SKM-1 treated with dmso at 0.1 percent for 144 hours (cell line): Measurements from ENCODE around the gene IRF1.

Source experiments
- DNase-seq: peaks from one replicate; lab custom pipeline; 2025; ENCODE audit not compliant: unreplicated experiment; lab: John Stamatoyannopoulos, UW

IRF1 gene

DNA sequence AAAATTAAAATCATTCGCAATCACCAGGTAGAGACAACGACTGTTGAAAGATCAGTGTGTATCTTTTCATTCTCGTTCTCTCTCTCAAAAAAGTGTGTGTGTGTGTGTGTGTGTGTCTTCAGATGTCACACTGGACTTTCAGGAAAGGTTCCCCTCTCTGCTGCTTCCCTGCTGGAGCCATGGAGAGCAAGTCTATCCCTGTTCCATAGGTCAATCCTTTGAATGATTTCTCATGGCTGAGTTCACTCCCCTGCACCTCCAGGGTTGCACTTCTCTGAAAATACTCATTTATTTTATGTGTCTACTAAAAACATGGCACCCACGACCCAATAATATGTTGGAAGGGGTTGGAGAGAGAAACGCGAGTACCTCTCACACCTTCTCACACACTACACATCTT is 28.2 kb downstream of the IRF1 start:
- DNase-seq = no peak

DNA sequence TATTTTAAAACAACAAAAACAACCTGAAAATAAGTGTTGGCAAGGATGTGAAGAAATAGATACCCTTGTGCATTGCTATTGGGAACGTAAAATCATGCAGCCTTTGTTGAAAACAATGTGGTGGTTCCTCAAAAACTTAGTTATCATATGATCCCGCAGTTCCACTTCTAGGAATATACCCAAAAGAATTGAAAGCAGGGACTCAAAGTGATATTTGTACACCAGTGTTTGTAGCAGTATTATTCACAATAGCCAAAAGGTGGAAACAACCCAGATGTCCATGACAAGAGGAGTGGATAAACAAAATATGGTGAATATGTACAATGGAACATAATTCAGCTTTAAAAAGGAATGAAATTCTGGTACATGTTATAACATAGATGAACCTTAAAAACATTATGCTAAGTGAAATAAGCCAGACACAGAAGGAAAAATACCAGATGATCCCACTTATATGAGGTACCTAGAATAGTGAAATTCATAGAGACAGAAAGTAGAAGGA is 29.0 kb downstream of the IRF1 start:
- DNase-seq = no peak

DNA sequence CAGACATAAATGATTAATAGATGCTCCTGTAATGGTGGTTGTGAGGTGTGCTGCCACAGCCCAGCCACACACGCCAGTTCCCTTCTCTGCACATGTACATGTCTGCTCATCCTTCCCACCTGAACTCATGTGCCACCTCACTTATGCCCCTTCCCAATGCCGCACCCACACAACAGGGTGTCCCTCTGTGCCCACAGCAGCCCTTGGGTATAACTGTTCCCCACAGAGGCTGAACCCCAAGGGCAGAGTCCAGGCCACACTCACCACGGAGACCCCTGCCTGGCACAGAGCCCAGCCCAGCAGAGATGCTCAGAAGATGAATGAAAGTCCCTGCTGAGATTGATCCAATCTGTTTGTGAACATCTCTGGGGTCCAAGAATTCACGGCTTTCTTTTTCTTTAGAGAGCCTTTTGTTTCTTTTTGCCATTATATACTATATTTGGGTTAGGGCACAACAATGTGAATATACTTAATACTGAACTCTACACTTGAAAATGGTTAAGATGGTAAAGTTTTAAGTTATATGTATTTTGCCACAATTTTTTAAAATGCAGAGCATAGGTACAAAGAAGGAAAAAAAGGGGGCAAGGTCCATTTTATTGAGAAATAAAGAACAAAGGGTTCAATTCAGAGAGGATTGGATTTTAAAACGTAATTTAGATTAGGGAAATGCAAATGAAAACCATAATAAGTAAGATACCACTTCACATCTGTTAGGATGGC is 29.6 kb downstream of the IRF1 start:
- no peak for DNase-seq

DNA sequence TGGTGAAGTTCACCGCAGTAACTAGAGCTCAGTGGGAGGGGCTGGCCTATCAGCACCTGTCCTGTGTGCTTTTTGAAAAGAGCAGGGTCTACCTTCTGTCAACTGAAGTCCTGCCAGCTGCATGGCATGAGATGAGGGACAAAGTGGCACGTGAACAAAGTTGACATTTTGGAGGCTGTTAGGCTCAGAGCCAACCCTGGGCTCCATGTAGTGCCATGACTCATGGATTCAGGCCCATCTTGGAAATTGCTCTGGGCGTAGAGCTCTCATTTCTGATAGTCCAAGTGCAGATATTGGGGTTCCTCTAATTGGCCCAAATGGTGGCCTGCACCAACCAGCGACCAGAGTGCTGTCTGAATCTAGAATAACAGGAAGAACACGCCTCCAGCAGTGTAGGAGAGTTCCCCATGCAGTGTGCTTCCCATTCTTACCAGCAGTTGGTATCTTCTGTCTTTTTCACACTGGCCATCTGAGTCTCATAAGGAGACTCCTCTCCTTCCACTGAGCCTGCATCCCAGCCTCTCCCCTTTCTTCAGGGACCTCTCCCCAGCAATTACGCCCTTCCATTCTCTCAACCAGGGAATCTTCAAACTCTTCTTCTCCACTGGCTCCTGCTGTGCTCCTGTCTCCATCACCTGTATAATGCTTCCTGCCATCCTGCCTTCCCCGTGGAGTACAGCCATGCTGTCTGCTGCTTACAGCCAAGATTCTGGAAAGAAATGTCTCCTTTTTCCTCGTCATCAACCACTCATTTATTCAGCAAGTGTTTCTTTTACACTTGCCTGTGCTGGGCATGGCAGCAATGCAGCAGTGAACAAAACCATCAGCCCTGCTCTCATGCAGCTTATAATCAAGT is 30.4 kb downstream of the IRF1 start:
- peak; percentile 86 for DNase-seq

DNA sequence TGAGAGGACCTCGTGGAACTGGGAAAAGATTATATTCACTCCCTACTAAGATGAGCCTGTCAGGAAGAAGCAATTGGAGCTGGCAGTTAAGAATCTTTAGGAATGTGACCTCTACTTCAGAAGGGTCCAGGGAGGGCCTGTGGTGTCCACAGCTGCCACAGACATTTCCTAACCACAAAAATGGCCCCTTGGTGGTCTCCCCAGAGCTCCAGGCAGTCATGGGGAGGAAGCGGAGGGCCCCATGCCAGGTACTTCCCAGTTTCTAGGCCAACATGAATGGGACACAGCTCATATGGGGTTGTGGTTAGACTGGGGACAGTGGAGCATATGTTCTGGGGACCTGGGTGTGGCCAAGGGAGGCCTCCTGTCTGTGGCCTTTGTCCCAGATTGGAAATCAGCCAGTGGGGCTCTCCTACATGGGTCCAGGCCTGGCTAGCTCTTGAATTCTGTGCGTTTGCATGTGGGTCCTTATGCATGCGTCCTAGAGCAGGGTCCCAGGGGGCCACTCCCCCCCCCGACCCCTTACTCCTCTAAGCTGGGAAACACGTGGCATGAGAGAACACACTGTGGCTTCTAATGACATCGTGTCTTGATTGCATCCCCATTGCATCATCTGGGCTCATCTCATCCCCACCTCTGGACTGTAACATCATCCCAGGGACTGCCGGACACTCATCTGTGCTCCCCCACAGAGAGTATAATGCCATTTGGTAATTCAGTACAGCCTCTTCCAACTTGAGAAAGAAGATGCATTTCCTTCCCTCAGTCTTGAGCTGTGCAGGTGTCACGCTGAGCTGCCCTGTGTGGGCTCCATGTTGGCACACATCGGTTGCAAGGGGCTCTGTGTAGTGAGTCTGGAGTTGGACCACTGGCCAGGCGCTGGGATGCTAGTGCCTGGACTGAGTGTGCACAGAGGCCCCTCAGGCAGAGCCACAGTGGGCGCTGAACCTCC is 31.3 kb downstream of the IRF1 start:
- DNase-seq = peak; percentile 64

DNA sequence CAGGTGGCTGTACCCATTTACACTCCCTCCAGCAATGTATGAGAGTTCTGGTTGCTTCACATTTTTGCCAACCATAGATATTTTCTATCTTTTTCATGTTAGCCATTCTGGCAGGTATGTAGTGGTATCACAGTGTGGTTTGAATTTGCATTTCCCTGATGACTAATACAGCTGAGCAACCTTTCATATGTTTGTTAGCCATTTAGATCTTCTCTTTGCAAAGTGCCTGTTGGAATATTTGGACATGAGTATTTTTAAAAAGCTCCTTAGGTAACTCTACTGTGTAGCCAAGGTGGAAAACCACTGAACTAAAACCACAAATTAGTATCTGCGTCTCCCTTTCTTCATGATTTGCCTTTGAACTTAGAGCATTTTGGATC is 31.9 kb downstream of the IRF1 start:
- no peak for DNase-seq

DNA sequence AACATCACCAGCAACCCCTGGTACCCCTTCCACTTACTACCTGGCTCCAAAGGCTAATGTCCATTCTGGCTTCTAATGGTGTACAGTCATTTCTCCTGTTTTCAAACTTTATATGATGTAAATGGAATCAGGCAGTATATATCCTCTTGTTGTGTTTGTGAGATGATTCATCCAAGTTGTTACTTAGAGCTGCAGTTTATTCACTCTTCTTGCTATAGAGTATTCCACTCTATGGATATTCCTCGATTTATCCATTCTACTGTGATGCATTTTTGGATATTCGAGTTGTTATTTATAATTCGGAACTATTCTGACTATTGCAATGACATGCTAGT is 32.4 kb downstream of the IRF1 start:
- no peak for DNase-seq

DNA sequence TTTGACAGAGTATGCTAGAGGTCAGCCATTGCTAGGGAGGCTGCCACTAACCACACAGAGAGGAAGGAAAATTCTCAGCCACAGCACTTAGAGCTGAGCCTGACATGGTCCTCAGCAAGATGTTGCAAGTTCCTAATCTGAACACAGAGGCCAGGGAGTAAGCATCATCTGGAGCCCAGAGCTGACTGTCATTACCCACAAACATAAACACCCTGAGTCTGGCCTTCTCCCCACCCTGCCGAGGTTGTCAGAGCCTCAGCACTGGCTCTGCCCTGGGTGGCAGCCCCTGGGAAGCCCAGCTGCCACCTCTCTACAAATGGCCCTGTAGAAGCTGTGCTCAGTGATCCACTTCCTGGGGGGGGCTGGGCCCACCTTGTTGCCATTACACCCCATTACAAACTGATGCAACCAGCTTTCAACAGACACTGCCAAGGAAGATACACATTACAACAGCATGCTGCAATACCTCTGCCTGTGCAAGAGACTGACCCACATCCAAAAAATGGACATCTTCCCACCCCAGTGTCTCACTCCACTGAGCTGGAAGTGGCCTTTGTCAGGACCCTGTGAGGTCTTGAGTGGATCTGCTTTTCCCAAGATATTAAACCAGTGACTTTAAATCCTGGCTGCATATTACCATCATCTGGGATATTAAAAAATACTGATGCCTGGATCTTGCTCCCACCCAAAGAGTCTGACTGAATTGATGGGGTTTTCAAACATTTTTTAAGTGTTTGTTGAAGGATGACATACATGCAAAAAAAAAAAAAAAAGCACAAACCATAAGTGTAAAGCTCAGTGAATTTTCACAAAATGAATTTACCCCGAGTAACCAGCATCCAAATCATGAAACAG is 33.0 kb downstream of the IRF1 start:
- DNase-seq = peak; percentile 92

DNA sequence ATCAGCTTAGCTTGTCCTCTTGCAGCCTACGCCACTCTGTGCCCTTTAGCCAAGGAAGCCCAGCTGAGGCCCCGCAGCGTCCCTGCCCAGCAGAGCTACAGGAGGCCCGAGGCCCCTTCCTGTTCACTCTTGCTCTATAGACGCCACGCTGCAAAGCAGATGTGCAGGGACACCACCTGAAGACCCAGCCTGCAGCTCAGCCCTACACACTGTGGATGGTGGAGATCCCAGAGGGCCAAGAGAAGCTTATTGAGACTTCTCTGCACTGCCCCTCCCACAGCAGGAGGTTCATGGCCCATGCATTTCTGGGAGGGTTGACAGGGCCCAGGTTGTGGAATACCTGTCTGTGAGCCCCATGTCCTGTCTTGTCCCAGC is 33.6 kb downstream of the IRF1 start:
- DNase-seq = no peak

DNA sequence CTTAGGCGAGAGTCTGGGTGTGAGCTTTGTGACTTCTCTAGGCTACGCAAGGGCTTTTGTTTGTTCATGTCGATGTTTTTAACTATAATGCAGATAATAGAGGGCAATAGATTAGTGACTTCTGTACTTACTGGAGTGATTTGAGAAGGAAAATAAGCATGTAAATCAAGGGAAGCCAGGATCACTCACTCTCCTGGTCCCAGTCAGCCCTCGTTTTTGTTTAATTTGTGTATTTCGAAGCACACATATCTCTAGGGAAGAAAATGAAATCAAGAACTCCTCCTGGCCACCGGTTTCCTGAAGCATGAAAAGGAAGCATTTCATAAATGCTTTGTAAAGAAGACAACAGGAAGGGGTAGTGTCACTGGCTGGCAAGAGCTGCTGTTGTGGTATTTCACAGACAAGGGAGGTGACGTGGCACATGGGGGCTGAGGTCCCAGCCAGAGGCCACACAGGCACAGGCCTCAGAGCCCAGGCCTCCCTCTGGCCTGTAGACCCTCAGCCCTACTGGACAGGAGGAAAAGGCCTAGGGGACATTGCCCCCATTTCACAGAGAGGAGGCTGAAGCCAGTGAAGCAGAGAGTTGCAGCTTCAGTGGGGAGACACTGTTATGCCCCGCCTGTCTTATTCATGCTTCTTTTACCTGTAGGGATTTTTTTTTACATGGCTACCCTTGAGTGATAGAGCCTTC is 34.1 kb downstream of the IRF1 start:
- DNase-seq = peak; percentile 77

DNA sequence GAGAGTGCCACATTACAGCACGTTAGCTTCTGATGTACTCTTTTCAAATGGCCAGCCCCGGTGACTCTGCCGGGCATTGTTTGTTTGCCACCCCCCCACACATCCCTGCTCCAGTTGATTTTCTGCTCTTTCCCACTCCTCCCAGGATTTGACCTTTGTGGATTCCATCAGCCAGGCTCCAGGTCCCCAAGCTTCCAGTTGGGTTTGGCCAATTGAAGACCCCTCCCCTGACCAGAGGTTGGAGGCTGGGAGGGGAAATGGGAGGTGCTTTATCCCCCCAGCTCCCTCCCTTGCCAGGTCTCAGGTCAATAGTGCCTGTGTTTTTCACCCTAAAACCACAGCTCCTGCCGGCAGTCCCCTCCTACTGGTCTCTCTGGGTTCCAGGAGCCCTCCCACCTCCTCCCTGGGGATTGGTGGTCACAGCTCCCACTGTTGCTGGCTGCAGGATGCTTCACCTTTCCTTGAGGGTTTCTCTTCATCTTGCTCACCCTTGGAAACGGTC is 34.9 kb downstream of the IRF1 start:
- DNase-seq = no peak

DNA sequence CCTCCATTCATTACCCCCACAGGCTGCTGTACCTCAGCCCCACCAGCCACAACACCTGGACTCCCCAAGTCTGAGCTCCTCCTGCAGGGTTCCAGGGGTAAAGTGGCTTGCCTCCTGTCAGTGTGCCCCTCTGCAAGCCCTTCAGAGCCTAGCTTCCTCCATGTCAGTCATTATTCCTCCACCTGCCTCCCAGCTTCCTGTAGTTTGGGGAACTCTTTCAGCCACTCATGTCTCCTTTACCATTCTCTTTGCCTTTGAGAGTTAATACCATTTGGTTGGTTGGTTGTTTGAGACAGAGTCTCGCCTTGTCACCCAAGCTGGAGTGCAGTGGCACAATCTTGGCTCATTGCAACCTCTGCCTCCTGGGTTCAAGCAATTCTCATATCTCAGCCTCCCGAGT is 36.2 kb downstream of the IRF1 start:
- no peak for DNase-seq

DNA sequence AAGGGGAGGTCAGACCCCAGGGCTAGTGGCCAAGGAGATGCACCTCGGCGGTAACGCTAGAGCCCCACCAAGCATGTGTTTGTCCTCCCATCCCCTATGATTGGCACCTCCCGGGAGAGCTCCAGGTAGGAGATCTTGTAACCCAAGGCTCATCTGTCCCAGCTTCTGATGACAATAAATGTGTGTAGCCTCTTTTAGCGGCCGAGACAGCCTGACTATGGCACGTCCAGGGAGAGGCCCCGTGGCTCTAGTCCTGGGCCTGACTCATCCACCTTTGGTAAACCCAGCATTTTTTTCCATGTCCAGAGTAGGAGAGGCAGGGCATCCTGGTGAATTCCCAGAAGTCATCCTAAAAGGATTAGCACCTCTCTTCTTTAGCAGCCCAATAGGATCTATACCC is 39.2 kb downstream of the IRF1 start:
- no peak for DNase-seq

DNA sequence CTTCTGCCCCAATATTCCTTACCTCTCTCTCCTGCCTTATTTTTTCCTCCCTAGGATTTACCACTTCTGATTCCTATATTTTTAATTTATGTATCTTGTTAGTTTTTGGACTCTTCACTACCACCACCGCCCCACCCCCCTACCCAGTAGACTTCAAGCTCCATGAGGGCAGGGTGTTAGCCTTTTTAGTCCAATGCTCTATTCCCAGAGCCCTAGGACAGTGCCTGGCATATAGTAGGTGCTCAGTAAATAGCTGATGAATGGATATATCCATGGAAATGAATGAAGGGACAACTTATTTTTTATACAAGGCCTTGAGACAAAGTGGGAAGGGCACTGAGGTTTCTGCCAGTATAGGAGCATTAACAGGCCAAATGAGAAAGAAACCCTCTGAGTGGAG is 41.5 kb downstream of the IRF1 start:
- no peak for DNase-seq

DNA sequence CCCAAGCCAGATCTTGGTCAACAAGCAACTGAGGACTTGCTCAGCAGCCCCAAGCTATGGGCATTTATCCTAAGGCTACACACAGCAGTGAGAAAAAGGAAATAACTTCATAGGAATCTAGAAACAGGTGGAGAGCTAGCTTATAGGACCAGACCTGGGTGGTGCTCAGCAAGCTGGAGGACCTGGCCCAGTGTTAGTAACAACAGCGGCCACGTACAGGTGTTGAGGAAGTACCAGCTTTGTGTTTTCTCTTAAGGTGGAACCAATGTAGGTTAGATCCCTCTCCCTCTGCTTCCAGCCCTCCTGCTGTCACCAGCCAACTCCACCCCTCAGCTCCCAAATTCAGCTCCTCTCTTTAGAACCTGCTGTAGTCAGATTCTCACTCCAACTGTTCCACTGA is 43.4 kb downstream of the IRF1 start:
- no peak for DNase-seq

DNA sequence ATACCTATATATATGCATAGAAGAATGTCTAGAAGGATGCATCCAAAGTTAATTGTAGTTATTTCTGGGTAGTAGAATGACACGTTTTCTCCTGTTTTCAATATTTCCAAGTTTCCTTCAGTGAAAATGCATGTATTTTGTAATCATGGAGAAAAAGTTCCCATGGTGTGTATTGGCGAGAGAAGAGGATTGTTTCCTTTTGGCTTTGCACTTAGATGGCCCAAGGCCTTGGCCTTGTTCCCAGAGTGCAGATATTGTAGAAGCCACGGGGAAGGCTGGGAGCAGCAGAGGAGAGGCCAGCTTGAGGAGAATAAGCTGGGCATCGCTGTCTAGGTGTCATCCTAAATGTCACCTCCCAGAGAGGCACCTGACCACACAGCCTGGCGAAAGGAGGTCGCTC is 44.0 kb downstream of the IRF1 start:
- DNase-seq = no peak

DNA sequence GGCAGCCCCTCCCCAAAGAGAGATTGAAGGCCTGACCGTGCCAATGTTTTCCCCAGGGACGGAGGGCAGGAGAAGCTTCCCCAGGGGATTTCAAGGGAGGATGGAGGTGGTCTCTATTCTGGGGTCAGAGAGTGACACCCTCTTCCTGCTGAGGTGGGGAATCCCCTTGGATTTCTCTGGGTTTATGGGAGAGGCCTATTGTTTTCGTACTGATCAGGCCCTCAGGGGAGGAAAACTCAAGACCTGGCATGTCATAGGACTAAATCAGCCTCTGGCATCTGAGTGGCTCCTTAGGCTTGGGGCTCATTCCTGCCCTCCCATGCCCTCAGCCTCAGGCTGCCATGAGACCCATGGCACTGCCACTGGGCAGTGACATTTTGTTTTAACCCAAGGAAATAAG is 44.6 kb downstream of the IRF1 start:
- DNase-seq = no peak

DNA sequence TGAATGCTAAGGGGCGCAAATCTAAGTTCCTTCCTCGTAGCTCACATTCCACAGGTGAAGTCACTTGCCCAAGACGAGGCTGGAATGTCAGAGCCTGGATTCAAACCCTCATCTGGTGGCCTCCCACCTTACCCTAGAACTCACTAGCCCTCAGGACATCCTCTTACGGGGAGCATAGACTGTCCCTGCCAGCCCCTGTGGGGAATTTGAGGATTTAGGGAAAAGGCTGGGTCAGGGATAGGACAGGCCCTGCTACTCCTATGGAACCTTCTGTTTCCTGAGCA is 45.0 kb downstream of the IRF1 start:
- no peak for DNase-seq

DNA sequence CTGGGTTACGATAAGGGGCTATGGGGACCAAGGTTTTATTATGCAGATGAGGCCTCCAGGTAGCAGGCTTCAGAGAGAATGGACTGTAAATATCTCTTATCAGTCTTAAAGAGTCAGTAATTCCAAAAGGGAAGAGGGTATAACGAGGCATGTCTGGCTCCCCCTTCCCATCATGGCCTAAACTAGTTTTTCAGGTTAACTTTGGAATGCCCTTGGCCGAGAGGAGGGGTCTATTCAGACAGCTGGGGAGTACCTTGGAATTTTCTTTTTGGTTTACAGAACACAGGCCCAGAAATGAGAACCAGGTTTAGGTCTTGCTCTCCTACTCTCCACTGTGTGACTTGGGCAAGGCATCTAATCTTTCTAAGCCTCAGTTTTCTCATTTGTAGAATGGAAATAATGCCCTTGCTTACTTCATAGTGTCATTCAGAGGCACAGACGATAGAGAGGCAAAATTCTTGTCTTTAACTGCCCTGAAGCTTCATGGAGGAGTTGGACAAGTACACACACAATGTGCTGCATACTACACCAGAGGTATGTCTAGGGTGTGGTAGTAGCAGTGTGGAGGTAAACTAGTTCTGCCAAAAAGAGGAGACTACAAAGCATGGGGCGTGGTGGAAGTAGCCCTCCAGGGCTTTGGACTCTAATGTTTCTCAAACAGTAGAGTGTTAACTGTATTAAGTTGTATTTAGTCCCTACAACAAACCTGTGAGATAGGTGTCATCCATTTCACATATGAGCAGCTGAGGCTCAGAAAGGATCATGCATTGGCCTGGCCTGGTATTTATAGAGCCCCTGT is 45.5 kb downstream of the IRF1 start:
- no peak for DNase-seq
